Measurements from ENCODE around the gene RTN4RL1. TPM values are rescaled to one million over a fixed set of nuclear protein-coding genes. Genes with fewer than 3 reads are reported as not detected.

The RTN4RL1 gene
- total and polyA plus RNA-seq, 2 experiments from 2014 or later = 32.2 to 45.4 TPM

DNA sequence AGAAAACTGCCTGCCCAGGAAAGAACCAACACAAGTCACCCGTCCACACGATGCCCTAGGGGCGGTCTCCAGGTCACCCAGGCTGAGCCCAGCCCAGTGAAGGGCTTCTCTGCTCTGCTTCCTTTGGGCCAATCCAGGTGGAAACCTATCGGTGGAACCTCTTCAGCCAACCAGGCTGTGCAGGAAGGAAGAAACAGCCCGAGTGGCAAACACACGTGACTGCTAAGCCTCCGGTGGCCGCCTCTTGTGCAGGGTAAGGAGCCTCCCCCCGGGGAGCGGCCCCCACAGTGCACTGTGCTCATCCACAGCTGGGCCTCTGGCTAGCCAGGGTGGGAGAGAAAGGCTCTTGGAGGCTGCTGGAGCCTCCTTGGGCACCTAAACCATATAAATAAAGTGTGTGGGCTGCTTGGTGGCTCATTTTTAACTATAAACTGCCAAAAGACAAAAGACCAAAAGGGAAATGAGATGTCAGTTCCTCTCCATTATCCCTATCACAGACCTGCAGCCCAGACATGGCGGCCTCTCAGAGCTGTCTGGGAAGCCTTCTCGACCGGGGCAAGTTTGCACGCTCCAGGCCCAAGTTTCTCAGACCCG lies 2.4 kb downstream of the RTN4RL1 start:
- TF ChIP-seq, protein P1, sequence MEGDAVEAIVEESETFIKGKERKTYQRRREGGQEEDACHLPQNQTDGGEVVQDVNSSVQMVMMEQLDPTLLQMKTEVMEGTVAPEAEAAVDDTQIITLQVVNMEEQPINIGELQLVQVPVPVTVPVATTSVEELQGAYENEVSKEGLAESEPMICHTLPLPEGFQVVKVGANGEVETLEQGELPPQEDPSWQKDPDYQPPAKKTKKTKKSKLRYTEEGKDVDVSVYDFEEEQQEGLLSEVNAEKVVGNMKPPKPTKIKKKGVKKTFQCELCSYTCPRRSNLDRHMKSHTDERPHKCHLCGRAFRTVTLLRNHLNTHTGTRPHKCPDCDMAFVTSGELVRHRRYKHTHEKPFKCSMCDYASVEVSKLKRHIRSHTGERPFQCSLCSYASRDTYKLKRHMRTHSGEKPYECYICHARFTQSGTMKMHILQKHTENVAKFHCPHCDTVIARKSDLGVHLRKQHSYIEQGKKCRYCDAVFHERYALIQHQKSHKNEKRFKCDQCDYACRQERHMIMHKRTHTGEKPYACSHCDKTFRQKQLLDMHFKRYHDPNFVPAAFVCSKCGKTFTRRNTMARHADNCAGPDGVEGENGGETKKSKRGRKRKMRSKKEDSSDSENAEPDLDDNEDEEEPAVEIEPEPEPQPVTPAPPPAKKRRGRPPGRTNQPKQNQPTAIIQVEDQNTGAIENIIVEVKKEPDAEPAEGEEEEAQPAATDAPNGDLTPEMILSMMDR (IDR thresholded peaks at IDR 0.05; ENCODE audit: low read depth, low read length) = no peak
- H3K9me3 ChIP-seq (ENCODE audit: low read depth) = no peaks in the 10 kb centered on the region
- no peak for DNase-seq (ENCODE audit: low read depth in 1 of 2, low spot score in 1 of 2)
- no peak overlapping the region for H3K27ac ChIP-seq
- peaks cover 10% of the 10 kb centered on the region for H3K27me3 ChIP-seq
- H3K4me1 ChIP-seq (ENCODE audit: low read depth) = peaks cover 6% of the 10 kb centered on the region
- H3K36me3 ChIP-seq = no peaks in the 10 kb centered on the region
- peak overlapping the region; percentile 81 for H3K4me3 ChIP-seq

DNA sequence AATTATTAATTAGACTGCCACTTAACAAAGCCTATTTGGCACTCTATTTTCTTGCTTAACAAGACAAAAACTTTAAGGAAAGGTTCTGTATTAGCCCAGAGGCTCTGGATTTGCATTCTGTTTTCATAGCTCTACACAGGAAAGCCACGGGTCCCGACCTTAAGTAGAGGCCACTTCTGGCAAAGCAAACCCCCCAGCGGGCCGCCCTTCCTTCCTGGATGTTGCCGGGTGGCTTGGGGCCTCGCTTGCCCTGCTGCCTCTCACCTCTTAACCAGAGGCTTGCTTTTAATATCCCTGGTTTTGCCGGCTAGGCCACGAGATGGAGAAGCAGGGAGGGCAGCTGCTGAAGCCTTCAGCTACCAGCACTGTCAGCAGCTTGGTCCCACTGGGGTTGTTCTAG lies 4.4 kb downstream of the RTN4RL1 start:
- Histone ChIP-seq H3K27ac (no peak overlapping the region), H3K4me3 (no peak overlapping the region), H3K27me3 (peaks cover 10% of the 10 kb centered on the region), H3K36me3 (no peaks in the 10 kb centered on the region), H3K4me1 (ENCODE audit: low read depth) (peaks cover 6% of the 10 kb centered on the region), H3K9me3 (ENCODE audit: low read depth) (no peaks in the 10 kb centered on the region)
- TF ChIP-seq, protein P1 (IDR thresholded peaks at IDR 0.05; ENCODE audit: low read depth, low read length) = no peak
- no peak for DNase-seq (ENCODE audit: low read depth in 1 of 2, low spot score in 1 of 2)

DNA sequence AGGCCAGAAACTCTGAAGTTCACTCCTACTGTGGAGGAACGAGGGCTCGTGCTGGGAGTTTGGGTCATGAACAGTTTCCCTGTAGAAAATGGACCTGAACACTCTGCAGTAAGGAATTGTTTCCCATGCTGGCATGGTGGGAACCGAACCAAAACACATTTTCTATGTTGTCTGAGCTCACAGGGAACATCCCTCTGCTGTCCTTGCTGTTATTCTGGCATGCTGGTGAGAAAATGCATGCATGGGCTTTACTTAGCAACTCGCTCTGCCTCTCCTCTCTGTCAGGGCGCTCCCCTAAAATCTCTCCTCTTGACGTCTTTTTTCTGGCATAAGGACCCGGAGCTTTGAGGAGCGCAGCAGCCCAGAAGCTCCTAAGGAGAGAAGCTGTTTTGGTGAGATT lies 5.4 kb downstream of the RTN4RL1 start:
- Histone ChIP-seq H3K9me3 (ENCODE audit: low read depth) (no peaks in the 10 kb centered on the region), H3K36me3 (no peaks in the 10 kb centered on the region), H3K4me1 (ENCODE audit: low read depth) (peaks cover 6% of the 10 kb centered on the region), H3K27ac (no peak overlapping the region), H3K4me3 (no peak overlapping the region), H3K27me3 (peaks cover 9% of the 10 kb centered on the region)
- no peak for DNase-seq (ENCODE audit: low read depth in 1 of 2, low spot score in 1 of 2)
- TF ChIP-seq, protein P1 (IDR thresholded peaks at IDR 0.05; ENCODE audit: low read depth, low read length) = no peak

DNA sequence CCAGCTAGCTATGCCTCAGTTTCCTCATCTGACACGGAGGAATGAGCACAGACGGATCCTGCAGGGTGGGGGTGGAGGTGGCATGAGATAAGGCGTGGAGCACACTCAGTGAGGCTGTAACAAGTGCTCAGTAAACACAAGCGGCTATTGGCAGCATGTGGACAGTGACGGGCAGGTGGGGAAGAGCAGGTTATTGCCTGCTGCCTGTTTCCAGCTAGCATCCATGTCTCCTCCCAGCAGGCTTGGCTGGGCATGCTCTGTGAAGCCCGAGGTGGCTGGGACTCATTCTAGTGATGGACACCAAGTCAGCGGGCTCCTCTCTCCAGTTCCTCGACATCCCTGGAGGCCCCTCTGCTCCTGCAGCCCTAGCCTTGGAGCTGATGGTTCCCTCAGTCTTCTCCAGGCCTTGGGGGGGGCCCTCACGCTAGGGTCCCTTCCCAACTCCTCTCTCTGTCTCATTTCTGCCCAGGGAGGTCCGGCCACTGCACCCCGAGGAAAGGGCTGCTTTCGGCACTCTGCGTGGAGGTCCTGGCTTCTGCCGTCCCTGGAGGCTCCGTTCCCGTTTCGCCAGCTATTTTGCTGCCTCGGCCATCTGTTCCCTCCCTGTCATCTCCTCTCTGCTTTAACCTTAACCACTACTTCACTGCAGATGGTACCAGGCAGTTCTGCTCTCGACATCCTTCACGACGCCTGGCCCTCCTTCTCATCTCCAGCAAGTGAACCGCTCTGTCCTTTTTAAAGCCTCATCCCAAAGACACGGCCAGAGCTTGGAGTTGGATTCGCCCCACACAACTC lies 6.2 kb downstream of the RTN4RL1 start:
- Histone ChIP-seq H3K36me3 (no peaks in the 10 kb centered on the region), H3K27me3 (peaks cover 4% of the 10 kb centered on the region), H3K4me1 (ENCODE audit: low read depth) (peaks cover 6% of the 10 kb centered on the region)

DNA sequence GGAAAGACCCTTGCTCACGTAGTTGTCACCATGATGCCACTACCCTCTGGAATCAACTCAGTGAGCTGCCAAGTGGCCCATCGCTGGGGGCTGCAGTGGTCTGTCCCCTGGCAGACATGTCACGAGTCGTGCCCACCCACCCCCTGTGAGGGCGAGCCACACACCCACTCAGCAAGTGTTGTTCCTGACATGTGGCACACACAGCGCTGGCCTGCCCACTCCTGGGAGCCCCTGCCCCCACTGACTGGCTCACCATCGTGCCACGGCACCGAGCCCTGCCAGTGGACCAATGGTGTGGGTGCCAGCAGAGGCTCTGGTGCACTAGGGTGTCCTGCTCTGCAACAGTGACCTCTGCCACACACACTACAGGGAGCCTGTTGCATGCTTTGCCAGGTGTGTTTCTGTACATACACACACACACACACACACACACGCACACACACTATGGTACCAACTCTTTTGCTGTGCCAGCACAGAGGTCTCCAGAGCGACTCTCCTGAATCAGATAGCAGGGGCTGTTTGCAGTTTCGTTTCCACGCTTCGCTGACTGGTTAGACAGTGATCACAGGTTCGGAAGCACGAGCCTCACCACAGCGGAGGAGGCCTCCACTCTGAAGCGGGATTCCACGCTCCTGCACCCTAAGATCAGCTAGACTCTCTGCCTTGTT lies 7.7 kb downstream of the RTN4RL1 start:
- no peaks in the 10 kb centered on the region for H3K9me3 ChIP-seq (ENCODE audit: low read depth)
- no peak overlapping the region for H3K27ac ChIP-seq
- TF ChIP-seq, protein P1 (IDR thresholded peaks at IDR 0.05; ENCODE audit: low read depth, low read length) = no peak
- no peaks in the 10 kb centered on the region for H3K36me3 ChIP-seq
- no peak for DNase-seq (ENCODE audit: low read depth in 1 of 2, low spot score in 1 of 2)
- no peaks in the 10 kb centered on the region for H3K4me1 ChIP-seq (ENCODE audit: low read depth)
- no peak overlapping the region for H3K4me3 ChIP-seq
- no peaks in the 10 kb centered on the region for H3K27me3 ChIP-seq

More for the DNA sequence above, 6.2 kb downstream of the RTN4RL1 start:
- TF ChIP-seq, protein P1 (IDR thresholded peaks at IDR 0.05; ENCODE audit: low read depth, low read length) = no peak
- Histone ChIP-seq H3K4me3 (no peak overlapping the region), H3K27ac (no peak overlapping the region), H3K9me3 (ENCODE audit: low read depth) (no peaks in the 10 kb centered on the region)
- no peak for DNase-seq (ENCODE audit: low read depth in 1 of 2, low spot score in 1 of 2)
